Peyer's patch (tissue), 4 donors: ENCODE data around the gene KLC1. TPM values are rescaled to one million over a fixed set of nuclear protein-coding genes. Genes with fewer than 3 reads are reported as not detected.
A peak's percentile ranks its signal among the peaks of the same experiment; 100 is the strongest.
"Not testable (repeated sequence)": the region's sequence is repeated elsewhere in the genome, so short reads cannot be mapped to it uniquely, and the experiment has no call there.

Source experiments
- DNase-seq, 3 donors: peaks; one replicate each; pipeline ENCODE4 v3.0.0-alpha.2; 2017 to 2019
- H3K27ac ChIP-seq, 4 donors: fragments of 200-600 bp; sonication (generic); one replicate each; pipeline ENCODE4 v1.5.1; 2016 to 2019
- H3K27me3 ChIP-seq, 2 donors: fragments of 200-600 bp; sonication (generic); one replicate each; pipeline ENCODE4 v1.5.1; 2019
- H3K36me3 ChIP-seq, 3 donors: fragments of 200-600 bp; sonication (generic); one replicate each; pipeline ENCODE4 v1.5.1; 2016 to 2019
- H3K4me1 ChIP-seq, 4 donors: fragments of 200-600 bp; sonication (generic); one replicate each; pipeline ENCODE4 v1.5.1; 2016 to 2019
- H3K4me3 ChIP-seq, 4 donors: fragments of 200-600 bp; sonication (generic); 1 replicate in 3 of 4; 2 replicates in 1 of 4; pipeline ENCODE4 v1.5.1; 2016 to 2019; ENCODE audit warnings: mild to moderate bottlenecking in 1 of 4
- H3K9me3 ChIP-seq, 4 donors: fragments of 200-600 bp; sonication (generic); one replicate each; pipeline ENCODE4 v1.5.1; 2016 to 2019; ENCODE audit warnings: mild to moderate bottlenecking in 1 of 4
- CTCF ChIP-seq, 6 experiments: fragments of 450-650 bp in 4 of 6; fragments of 200-600 bp in 2 of 6; sonication (generic) in 1 of 6; IDR thresholded peaks; one replicate each; pipeline ENCODE4 v1.5.1; 2017 to 2019; ENCODE audit warnings: antibody characterized with exemption in 6 of 6, mild to moderate bottlenecking in 3 of 6, moderate library complexity in 1 of 6
- POLR2A ChIP-seq, 2 donors: fragments of 450-650 bp; IDR thresholded peaks; one replicate each; pipeline ENCODE4 v1.5.1; 2017; ENCODE audit warnings: antibody characterized with exemption in 2 of 2, mild to moderate bottlenecking in 2 of 2, moderate library complexity in 2 of 2
- total RNA-seq, 4 donors: library from RNA; depleted of rRNA; stranded (reverse); fragments of >200 nt; gene quantifications; one replicate each; pipeline ENCODE4 v1.1.0, GENCODE V29; 2016

The KLC1 gene
- total RNA-seq, 4 donors from 2014 or later = 125 to 361 (median 270) TPM

DNA sequence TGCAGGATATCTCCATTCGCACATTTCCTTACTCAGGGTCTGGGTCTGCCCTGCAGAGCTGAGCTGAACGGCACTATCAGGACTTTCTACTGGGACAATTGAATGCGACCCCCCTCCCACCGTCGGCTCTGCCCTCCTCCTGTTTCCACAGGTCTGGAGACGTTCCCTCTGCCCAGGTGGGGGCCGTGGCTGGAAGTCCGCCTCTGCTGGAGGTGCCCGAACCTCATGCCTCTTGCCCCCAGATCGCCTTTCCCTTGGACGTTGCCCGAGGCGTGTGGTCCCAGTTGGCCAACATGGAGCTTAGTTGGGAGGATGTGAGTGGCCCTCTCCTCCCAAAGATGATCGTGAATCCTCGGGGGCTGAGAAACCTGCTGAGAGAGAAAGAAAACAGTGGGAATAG lies 21.2 kb upstream of the KLC1 start:
- Histone ChIP-seq H3K36me3 (no peaks in the 10 kb centered on the region), H3K27me3 (no peaks in the 10 kb centered on the region), H3K4me3 (peak overlapping the region in 2 of 4 donors; percentile 23 to 33), H3K9me3 (peaks cover 0 to 9% (median 4%) of the 10 kb centered on the region in 4 donors), H3K4me1 (peaks cover 0 to 23% (median 12%) of the 10 kb centered on the region in 4 donors), H3K27ac (no peak overlapping the region)
- TF ChIP-seq CTCF (IDR thresholded peaks at IDR 0.05) (no peak), POLR2A (IDR thresholded peaks at IDR 0.05) (no peak)
- DNase-seq = no peak

GRCh38 chr14:103609081-103609480 lies 19.9 kb upstream of the KLC1 start:
- H3K36me3 ChIP-seq, DNase-seq, H3K9me3 ChIP-seq: not testable (repeated sequence)

DNA sequence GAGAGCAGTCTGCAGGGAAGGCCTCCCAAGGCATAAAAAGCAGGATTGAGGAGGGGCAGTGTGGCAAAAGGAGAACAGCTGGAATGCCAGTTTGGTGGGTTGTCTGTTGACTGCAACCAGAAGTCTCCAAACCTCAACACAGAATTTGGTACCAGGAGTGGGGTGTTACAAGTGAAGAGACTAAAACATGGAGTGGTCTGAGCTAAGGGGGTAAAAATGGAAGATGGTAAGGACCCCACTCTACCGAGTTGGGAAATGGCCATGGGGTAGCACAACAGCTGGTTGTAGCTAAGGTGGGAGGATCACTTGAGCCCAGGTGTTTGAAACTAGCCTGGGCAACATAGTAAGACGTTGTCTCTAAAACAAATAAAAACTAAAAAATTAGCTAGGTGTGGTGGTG lies 17.8 kb upstream of the KLC1 start:
- H3K4me3 ChIP-seq = no peak overlapping the region
- peaks cover 0 to 9% (median 4%) of the 10 kb centered on the region in 4 donors for H3K9me3 ChIP-seq
- no peaks in the 10 kb centered on the region for H3K27me3 ChIP-seq
- H3K27ac ChIP-seq = no peak overlapping the region
- H3K36me3 ChIP-seq = no peaks in the 10 kb centered on the region
- no peak for DNase-seq
- TF ChIP-seq POLR2A (IDR thresholded peaks at IDR 0.05) = no peak
- no peak for TF ChIP-seq CTCF (IDR thresholded peaks at IDR 0.05)
- peaks cover 0 to 22% (median 12%) of the 10 kb centered on the region in 4 donors for H3K4me1 ChIP-seq

More at GRCh38 chr14:103609081-103609480, 19.9 kb upstream of the KLC1 start:
- not testable (repeated sequence) for H3K27ac ChIP-seq, H3K4me3 ChIP-seq, H3K27me3 ChIP-seq
- H3K4me1 ChIP-seq = peaks cover 0 to 23% (median 12%) of the 10 kb centered on the region in 4 donors

- Histone ChIP-seq H3K4me1 (no peaks in the 10 kb centered on the region), H3K36me3 (no peaks in the 10 kb centered on the region), H3K4me3 (no peak overlapping the region), H3K27me3 (no peaks in the 10 kb centered on the region), H3K9me3 (peaks cover 0 to 9% (median 4%) of the 10 kb centered on the region in 4 donors), H3K27ac (no peak overlapping the region)
- TF ChIP-seq POLR2A (IDR thresholded peaks at IDR 0.05) (no peak), CTCF (IDR thresholded peaks at IDR 0.05) (peak in 3 of 6 experiments; percentile 16 to 59 (median 40))
- no peak for DNase-seq
Measured at GRCh38 chr14:103613517-103613916, 15.5 kb upstream of the KLC1 start.

DNA sequence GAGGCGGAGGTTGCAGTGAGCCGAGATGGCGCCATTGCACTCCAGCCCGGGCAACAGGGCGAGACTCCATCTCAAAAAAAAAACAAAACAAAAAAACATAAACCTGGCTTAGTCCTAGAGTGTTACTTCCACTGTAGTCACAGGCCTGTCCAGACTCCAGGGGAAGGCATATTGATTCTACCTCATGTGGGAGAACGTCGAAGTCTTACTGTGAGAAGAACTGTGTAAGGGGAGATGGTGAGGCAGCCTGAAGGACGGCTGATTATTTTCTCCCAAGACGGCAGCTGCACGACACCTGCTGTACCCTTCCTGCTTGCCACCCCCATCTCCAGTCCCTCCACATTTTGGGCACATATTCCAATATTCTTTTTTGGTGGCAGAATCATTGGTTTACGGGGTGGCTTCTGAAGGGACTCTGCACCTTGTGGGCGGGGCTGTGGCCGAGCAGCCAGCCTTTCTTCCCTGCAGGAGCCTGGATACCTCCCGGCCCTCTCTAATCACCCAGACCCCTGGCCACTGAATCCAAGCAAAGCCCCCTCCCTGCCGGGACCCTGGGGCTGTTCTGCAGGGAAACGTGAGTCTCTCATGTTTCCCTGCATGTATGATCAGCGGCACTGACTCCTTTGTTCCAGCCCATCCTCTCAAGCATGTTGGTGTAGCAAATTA lies 12.2 kb upstream of the KLC1 start:
- Histone ChIP-seq H3K27me3 (no peaks in the 10 kb centered on the region), H3K36me3 (no peaks in the 10 kb centered on the region), H3K4me3 (no peak overlapping the region), H3K27ac (no peak overlapping the region), H3K4me1 (no peaks in the 10 kb centered on the region), H3K9me3 (peaks cover 0 to under 1% (median 0%) of the 10 kb centered on the region in 4 donors)
- TF ChIP-seq CTCF (IDR thresholded peaks at IDR 0.05) = no peak
- no peak for TF ChIP-seq POLR2A (IDR thresholded peaks at IDR 0.05)
- no peak for DNase-seq

DNA sequence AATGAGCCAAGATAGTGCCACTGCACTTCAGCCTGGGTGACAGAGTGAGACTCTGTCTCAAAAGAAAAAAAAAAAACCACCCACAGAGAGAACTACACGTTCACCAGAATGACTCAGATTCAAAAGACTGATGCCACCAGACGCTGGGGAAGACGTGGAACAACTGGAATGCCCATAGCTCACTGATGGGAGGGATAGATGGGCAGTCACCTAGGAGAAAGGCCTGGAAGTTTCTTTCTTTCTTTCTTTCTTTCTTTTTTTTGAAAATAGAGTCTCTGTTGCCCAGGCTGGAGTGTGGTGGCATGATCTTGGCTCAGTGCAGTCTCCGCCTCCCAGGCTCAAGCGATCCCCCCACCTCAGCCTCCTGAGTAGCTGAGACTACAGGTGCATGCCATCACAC lies 10.0 kb upstream of the KLC1 start:
- no peak overlapping the region for H3K27ac ChIP-seq
- no peak for DNase-seq
- H3K36me3 ChIP-seq = no peaks in the 10 kb centered on the region
- TF ChIP-seq CTCF (IDR thresholded peaks at IDR 0.05) (no peak), POLR2A (IDR thresholded peaks at IDR 0.05) (no peak)
- peaks cover 0 to 5% (median under 1%) of the 10 kb centered on the region in 4 donors for H3K4me1 ChIP-seq
- no peaks in the 10 kb centered on the region for H3K27me3 ChIP-seq
- no peaks in the 10 kb centered on the region for H3K9me3 ChIP-seq
- H3K4me3 ChIP-seq = no peak overlapping the region
